Fibroblast of mammary gland (primary cell): Measurements from ENCODE around the gene INPP4B.

Source experiments
- DNase-seq: peaks from one replicate; pipeline ENCODE4 v3.0.0-alpha.2; 2010; ENCODE audit warnings: low read depth
- H3K4me3 ChIP-seq: 2 replicates; pipeline ENCODE4 v1.5.1; 2011; ENCODE audit warnings: low read depth, mild to moderate bottlenecking, low read length, moderate library complexity; ENCODE audit not compliant: control insufficient read depth
- TF ChIP-seq, protein P1 (sequence below): conservative IDR thresholded peaks from 2 replicates; pipeline ENCODE4 v1.5.1; 2011; ENCODE audit warnings: low read depth, low read length, inconsistent platforms; ENCODE audit not compliant: control insufficient read depth, insufficient read depth

Gene INPP4B

DNA sequence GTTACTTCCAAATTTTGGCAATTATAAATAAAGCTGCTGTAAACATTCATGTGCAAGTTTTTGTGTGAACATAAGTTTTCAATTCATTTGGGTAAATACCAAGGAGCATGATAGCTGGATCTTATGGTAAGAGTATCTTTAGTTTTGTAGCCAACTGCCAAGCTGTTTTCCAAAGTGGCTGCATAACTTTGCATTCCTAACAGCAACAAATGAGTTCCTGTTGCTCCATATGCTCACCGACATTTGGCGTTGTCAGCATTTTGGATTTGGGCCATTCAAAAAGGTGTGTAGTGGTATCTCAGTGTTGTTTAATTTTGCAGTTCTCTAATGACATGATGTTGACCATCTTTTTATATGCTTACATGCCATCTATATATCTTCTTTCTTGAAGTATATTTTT lies 208.5 kb downstream of the INPP4B start:
- no peak for DNase-seq
- no peak overlapping the region for H3K4me3 ChIP-seq
- TF ChIP-seq, protein P1, sequence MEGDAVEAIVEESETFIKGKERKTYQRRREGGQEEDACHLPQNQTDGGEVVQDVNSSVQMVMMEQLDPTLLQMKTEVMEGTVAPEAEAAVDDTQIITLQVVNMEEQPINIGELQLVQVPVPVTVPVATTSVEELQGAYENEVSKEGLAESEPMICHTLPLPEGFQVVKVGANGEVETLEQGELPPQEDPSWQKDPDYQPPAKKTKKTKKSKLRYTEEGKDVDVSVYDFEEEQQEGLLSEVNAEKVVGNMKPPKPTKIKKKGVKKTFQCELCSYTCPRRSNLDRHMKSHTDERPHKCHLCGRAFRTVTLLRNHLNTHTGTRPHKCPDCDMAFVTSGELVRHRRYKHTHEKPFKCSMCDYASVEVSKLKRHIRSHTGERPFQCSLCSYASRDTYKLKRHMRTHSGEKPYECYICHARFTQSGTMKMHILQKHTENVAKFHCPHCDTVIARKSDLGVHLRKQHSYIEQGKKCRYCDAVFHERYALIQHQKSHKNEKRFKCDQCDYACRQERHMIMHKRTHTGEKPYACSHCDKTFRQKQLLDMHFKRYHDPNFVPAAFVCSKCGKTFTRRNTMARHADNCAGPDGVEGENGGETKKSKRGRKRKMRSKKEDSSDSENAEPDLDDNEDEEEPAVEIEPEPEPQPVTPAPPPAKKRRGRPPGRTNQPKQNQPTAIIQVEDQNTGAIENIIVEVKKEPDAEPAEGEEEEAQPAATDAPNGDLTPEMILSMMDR = no peak

DNA sequence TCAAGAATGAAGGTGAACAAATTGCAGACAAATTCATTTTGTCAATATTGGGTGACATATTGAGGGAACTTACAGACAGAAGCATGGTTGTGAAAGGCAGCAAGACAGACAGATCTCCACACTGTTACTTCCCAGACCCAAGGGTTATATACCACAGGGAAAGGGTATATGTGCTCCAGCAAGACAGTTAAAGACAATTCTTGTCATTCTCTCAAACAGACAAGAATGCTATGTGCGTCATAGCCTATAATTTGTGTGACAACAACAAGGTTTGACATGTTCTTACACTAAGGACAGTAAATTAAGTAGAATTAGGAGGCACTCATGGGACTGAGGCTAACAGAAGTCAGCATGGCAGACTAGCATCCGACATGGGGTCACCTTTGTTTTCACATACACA lies 214.3 kb downstream of the INPP4B start:
- DNase-seq = no peak
- TF ChIP-seq, protein P1 = no peak
- no peak overlapping the region for H3K4me3 ChIP-seq

DNA sequence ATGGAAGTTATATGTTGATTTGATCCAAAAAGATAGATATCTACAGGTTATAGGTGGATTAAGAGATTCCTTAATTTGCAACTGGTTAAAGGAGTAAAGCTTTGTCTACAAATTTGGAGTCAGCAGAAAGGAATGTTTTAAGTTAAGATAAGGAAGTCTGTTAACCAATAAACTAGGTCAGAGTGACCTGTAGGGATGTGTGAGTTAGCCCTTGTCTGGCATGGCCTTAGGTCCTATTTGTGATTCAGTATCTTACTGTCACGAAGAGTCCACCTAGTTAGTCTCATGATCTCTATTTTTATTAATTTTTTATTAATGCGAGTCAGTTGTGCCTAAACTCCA lies 230.8 kb downstream of the INPP4B start:
- H3K4me3 ChIP-seq = no peak overlapping the region
- TF ChIP-seq, protein P1 = no peak
- peak; percentile 78 for DNase-seq

DNA sequence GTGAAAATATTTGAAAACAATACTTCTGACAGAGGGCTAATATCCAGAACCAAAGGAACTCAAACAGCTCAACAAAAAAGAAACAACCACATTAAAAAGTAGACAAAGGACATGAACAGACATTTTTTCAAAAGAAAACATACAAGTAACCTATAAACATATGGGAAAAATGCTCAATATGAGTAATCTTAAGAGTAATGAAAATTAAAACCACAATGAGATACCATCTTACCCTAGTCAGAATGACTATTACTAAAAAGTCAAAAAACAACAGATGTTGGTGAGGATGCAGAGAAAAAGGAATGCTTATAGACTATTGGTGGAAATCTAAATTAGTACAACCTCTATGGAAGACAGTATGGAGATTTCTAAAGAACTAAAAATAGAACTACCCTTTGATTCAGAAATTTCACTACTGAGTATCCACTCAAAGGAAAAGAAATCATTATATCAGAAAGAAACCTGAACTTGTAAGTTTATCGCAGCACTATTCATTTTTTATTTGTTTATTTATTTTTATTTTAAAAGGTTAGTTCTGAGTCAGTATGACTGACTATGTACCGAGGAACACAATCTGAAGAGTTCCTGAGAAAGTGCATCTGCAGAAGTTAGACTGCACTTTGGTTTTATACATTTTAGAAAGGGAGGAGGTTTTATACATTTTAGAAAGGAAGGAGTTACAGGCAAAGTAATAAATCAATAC lies 231.3 kb downstream of the INPP4B start:
- DNase-seq = peak; percentile 79
- no peak overlapping the region for H3K4me3 ChIP-seq
- TF ChIP-seq, protein P1 = no peak

DNA sequence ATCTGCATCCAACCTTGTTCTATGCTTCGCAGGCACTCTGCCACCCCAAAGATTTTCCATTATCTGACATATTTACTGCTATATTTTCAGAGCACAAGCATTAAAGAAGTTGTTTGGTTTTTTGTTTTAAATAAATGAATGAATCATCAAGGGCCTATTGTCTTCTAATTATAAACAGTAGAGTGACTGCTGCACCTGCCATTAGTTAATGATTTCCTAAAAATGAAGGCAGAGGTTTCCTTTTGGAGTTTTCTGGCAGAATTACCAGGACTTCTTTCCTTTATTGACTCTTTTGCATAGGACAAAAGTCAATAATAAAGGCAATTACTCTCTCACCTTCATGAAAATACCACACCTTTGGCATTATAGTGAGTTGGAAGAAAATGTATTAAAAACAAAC lies 238.1 kb downstream of the INPP4B start:
- TF ChIP-seq, protein P1 = no peak
- H3K4me3 ChIP-seq = no peak overlapping the region
- DNase-seq = no peak

DNA sequence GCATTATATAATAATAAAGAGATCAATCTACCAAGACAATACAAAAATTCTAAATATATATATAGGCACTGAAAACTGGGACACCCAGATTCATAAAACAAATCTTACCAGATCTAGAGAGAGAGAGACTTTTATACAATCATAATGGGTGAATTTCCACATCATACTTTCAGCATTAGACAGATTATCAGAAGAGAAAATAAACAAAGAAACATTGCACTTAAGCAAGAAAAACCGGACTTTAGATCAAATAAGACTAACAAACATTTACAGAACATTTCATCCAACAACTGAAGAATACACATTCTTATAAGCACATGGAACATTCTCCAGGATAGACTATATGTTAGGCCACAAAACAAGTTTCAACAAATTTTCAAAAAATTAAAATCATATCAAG lies 245.1 kb downstream of the INPP4B start:
- DNase-seq = no peak
- H3K4me3 ChIP-seq = no peak overlapping the region
- TF ChIP-seq, protein P1 = no peak

DNA sequence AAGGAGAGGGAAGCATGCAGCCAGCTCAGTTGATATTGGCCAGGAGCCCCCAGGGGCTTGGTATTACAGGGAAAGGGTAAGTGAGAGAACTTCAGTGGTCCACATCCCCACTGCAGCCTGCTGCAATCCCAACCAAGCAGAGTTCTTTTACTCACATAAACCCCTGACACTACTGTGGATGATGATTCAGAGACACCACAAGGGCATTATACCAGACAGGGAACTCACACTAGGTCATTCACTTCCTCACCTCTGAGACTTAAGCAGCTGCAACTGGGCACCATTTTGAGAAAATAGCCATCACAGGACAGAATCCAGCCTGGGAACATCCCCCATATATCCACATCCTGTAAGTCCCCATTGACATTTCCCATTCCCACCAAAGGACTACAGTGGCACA lies 248.0 kb downstream of the INPP4B start:
- peak; percentile 15 for DNase-seq
- TF ChIP-seq, protein P1 = no peak

More for the DNA sequence above, 248.0 kb downstream of the INPP4B start:
- H3K4me3 ChIP-seq = no peak overlapping the region
